K562 (cell line): ENCODE measurements around the gene CHSY1. TPM values are rescaled to one million over a fixed set of nuclear protein-coding genes. Genes with fewer than 3 reads are reported as not detected.

ENCODE experiments used
- BCL6 ChIP-seq: fragments of 250-450 bp; sonication (Bioruptor Pico); IDR thresholded peaks from 2 replicates; pipeline ENCODE4 v1.4.0; 2020
- CBX3 ChIP-seq, 2 experiments: IDR thresholded peaks; 1 replicate in 1 of 2; 2 replicates in 1 of 2; pipeline ENCODE4 v1.6.1; 2012; ENCODE audit warnings: inconsistent platforms in 2 of 2, low read length in 2 of 2, borderline replicate concordance in 1 of 2, control low read depth in 1 of 2
- DACH1 ChIP-seq: fragments of 450-650 bp; IDR thresholded peaks from 2 replicates; pipeline ENCODE4 v1.6.1; 2018; ENCODE audit not compliant: partially characterized antibody
- KLF1 ChIP-seq: fragments of 450-650 bp; IDR thresholded peaks from 2 replicates; pipeline ENCODE4 v1.6.1; 2016; ENCODE audit warnings: missing genetic modification characterization, missing compliant biosample characterization
- NFIC ChIP-seq: fragments of 450-650 bp; IDR thresholded peaks from 2 replicates; pipeline ENCODE4 v1.6.1; 2017; ENCODE audit warnings: mild to moderate bottlenecking, inconsistent platforms
- ZNF324 ChIP-seq: fragments of 250-450 bp; sonication (Bioruptor Pico); IDR thresholded peaks from 2 replicates; pipeline ENCODE4 v1.4.0; 2020; ENCODE audit warnings: mild to moderate bottlenecking
- polyA plus RNA-seq, 8 experiments: library from polyadenylated mRNA; depleted of rRNA in 4 of 8; stranded (reverse) in 5 of 8; unstranded in 3 of 8; fragments of >200 nt; fragmentation: Nextera tagmentation in 2 of 8; fragmentation: Illumina TruSeq in 1 of 8; extraction: Ambion mirVana in 2 of 8; extraction: Trizol in 1 of 8; gene quantifications; 2 replicates each; pipeline versions ENCODE4 v1.2.1 to v1.2.3, GENCODE V29; 2011 to 2014; ENCODE audit warnings: inconsistent platforms in 1 of 8, missing spikeins in 1 of 8
- total RNA-seq, 7 experiments: library from RNA; depleted of rRNA in 6 of 7; stranded (reverse); fragments of >200 nt in 6 of 7; fragmentation: Illumina TruSeq in 2 of 7; extraction: Trizol in 2 of 7; gene quantifications; 2 replicates each; pipeline versions ENCODE4 v1.2.1 to v1.2.3, GENCODE V29; 2011 to 2021; ENCODE audit warnings: low replicate concordance in 1 of 7
- TF ChIP-seq, protein P1 (sequence below), 2 experiments: fragments of 450-650 bp; IDR thresholded peaks; 2 replicates each; pipeline ENCODE4 v1.6.1; 2016; ENCODE audit warnings: mild to moderate bottlenecking in 2 of 2, borderline replicate concordance in 1 of 2, low read depth in 1 of 2, moderate library complexity in 1 of 2
- TF ChIP-seq, protein P2 (sequence below): sonication (generic); formaldehyde crosslinking; IDR thresholded peaks from 2 replicates; pipeline ENCODE4 v1.8.0; 2023; ENCODE audit warnings: mild to moderate bottlenecking, missing genetic modification reagents
- TF ChIP-seq, protein P3 (sequence below): sonication (generic); formaldehyde crosslinking; IDR thresholded peaks from 2 replicates; pipeline ENCODE4 v1.8.1; 2023; ENCODE audit warnings: mild to moderate bottlenecking, missing genetic modification reagents
- TF ChIP-seq, protein P4 (sequence below): fragments of 450-650 bp; conservative IDR thresholded peaks from 2 replicates; pipeline ENCODE4 v1.6.1; 2016; ENCODE audit warnings: missing genetic modification characterization, low read depth, mild to moderate bottlenecking, control low read depth, missing compliant biosample characterization

The CHSY1 gene
- total and polyA plus RNA-seq, 9 of the 15 experiments (the other 6 are each of a cell fraction or from before 2014, with no cell fraction given), result 7.0 to 16.4 (median 13.4) TPM

DNA sequence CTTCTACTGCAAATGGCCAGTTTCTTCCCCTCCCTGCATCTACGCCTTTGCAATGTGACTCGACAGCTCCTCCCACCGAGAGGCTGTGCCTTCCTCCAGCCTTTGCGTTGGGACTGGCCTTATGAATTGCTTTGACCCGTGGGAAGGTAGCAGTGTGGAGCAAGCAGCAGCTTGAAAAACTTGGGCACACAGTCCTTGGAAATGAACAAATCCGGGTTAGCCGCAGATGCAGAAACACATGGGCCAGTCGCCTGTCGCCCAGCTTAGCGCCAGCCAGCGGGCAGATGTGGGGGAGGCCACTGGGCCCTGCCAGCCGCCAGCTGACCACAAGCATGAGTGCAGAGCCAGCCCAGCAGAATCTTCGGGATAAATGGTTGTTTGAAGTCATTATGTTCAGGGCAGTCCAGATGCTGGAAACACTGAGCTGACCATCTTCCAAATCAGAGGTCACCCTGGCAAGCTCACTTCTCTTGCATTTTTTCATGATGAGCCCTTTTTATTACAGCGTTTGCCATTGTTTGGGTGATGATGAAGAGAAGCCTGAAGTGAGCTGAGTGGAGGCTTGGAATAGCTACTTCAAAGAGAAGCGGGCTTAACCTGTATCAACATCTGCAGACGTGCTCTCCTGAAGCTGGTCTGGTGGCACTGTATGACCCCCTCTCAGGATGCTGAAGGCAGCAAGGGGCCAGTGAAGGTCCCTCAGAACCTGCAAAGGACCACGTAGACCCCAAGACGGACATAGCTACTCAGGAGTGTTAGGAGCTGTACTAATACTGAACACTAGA is 15.7 kb upstream of the CHSY1 start (continued):
- TF ChIP-seq, protein P1, sequence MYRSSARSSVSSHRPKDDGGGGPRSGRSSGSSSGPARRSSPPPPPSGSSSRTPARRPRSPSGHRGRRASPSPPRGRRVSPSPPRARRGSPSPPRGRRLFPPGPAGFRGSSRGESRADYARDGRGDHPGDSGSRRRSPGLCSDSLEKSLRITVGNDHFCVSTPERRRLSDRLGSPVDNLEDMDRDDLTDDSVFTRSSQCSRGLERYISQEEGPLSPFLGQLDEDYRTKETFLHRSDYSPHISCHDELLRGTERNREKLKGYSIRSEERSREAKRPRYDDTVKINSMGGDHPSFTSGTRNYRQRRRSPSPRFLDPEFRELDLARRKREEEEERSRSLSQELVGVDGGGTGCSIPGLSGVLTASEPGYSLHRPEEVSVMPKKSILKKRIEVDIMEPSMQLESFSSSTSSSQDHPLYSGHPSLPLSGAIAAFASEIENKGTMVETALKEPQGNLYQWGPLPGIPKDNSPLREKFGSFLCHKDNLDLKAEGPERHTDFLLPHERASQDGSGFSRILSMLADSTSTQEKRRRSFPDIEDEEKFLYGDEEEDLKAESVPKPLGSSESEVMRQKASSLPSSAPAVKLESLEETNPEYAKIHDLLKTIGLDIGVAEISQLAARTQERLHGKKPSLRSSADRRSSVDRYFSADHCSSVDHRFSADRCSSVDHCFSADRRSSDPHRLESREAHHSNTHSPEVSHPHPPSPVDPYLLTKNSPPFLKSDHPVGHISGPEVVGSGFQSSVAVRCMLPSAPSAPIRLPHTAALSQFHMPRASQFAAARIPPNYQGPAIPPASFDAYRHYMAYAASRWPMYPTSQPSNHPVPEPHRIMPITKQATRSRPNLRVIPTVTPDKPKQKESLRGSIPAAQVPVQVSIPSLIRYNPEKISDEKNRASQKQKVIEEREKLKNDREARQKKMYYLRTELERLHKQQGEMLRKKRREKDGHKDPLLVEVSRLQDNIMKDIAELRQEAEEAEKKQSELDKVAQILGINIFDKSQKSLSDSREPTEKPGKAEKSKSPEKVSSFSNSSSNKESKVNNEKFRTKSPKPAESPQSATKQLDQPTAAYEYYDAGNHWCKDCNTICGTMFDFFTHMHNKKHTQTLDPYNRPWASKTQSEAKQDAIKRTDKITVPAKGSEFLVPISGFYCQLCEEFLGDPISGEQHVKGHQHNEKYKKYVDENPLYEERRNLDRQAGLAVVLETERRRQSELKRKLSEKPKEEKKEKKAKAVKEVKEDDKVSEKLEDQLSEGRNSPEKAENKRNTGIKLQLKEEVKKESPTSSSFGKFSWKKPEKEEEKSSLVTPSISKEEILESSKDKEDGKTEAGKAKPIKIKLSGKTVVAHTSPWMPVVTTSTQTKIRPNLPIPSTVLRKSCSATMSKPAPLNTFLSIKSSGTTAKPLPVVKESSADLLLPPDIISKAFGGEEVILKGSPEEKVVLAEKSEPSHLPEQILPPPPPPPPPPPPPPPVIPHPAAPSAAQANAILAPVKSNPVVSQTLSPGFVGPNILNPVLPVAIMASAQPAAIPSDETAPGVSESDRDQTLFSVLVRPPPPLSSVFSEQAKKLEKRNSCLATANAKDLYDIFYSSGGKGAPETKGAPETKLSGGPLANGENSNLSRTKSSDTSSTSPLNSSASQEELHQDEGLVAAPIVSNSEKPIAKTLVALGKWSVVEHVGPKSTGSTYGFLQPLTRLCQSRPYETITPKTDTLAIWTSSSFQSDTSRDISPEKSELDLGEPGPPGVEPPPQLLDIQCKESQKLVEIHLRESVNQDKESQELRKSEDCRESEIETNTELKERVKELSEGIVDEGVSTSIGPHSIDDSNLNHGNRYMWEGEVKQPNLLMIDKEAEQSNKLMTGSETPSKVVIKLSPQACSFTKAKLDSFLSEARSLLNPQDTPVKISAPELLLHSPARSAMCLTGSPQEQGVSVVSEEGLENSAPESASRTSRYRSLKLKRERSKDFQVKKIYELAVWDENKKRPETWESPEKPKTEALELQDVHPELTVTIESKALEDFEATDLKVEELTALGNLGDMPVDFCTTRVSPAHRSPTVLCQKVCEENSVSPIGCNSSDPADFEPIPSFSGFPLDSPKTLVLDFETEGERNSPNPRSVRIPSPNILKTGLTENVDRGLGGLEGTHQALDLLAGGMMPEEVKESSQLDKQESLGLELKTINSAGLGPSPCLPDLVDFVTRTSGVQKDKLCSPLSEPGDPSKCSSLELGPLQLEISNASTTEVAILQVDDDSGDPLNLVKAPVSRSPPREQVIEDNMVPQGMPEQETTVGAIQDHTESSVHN (IDR thresholded peaks at IDR 0.05; ENCODE audit: borderline replicate concordance in 1 of 2, low read depth in 1 of 2), result no peak
- TF ChIP-seq, protein P2, sequence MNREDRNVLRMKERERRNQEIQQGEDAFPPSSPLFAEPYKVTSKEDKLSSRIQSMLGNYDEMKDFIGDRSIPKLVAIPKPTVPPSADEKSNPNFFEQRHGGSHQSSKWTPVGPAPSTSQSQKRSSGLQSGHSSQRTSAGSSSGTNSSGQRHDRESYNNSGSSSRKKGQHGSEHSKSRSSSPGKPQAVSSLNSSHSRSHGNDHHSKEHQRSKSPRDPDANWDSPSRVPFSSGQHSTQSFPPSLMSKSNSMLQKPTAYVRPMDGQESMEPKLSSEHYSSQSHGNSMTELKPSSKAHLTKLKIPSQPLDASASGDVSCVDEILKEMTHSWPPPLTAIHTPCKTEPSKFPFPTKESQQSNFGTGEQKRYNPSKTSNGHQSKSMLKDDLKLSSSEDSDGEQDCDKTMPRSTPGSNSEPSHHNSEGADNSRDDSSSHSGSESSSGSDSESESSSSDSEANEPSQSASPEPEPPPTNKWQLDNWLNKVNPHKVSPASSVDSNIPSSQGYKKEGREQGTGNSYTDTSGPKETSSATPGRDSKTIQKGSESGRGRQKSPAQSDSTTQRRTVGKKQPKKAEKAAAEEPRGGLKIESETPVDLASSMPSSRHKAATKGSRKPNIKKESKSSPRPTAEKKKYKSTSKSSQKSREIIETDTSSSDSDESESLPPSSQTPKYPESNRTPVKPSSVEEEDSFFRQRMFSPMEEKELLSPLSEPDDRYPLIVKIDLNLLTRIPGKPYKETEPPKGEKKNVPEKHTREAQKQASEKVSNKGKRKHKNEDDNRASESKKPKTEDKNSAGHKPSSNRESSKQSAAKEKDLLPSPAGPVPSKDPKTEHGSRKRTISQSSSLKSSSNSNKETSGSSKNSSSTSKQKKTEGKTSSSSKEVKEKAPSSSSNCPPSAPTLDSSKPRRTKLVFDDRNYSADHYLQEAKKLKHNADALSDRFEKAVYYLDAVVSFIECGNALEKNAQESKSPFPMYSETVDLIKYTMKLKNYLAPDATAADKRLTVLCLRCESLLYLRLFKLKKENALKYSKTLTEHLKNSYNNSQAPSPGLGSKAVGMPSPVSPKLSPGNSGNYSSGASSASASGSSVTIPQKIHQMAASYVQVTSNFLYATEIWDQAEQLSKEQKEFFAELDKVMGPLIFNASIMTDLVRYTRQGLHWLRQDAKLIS (CRISPR knock-in tag), result no peak
- no peak for TF ChIP-seq DACH1
- TF ChIP-seq KLF1 (tag), result no peak
- TF ChIP-seq ZNF324, result no peak
- no peak for TF ChIP-seq BCL6 (CRISPR knock-in tag)
- TF ChIP-seq, protein P3, sequence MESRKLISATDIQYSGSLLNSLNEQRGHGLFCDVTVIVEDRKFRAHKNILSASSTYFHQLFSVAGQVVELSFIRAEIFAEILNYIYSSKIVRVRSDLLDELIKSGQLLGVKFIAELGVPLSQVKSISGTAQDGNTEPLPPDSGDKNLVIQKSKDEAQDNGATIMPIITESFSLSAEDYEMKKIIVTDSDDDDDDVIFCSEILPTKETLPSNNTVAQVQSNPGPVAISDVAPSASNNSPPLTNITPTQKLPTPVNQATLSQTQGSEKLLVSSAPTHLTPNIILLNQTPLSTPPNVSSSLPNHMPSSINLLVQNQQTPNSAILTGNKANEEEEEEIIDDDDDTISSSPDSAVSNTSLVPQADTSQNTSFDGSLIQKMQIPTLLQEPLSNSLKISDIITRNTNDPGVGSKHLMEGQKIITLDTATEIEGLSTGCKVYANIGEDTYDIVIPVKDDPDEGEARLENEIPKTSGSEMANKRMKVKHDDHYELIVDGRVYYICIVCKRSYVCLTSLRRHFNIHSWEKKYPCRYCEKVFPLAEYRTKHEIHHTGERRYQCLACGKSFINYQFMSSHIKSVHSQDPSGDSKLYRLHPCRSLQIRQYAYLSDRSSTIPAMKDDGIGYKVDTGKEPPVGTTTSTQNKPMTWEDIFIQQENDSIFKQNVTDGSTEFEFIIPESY, result peak; percentile 94
- no peak for TF ChIP-seq NFIC
- no peak for TF ChIP-seq CBX3 (IDR thresholded peaks at IDR 0.05; ENCODE audit: borderline replicate concordance in 1 of 2, low read length in 2 of 2)
- TF ChIP-seq, protein P4, sequence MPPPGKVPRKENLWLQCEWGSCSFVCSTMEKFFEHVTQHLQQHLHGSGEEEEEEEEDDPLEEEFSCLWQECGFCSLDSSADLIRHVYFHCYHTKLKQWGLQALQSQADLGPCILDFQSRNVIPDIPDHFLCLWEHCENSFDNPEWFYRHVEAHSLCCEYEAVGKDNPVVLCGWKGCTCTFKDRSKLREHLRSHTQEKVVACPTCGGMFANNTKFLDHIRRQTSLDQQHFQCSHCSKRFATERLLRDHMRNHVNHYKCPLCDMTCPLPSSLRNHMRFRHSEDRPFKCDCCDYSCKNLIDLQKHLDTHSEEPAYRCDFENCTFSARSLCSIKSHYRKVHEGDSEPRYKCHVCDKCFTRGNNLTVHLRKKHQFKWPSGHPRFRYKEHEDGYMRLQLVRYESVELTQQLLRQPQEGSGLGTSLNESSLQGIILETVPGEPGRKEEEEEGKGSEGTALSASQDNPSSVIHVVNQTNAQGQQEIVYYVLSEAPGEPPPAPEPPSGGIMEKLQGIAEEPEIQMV (tag), result no peak
